GM19025 (cell line): ENCODE data around the gene GADD45B.
"Not testable (repeated sequence)": the region's sequence is repeated elsewhere in the genome, so short reads cannot be mapped to it uniquely, and the experiment has no call there.

ENCODE experiments used
- ATAC-seq: cut with Tn5 transposase; IDR thresholded peaks from one replicate; pipeline ENCODE4 v1.9.1; 2021; ENCODE audit warnings: mild to moderate bottlenecking, low read depth, moderate library complexity; ENCODE audit not compliant: unreplicated experiment

GADD45B gene

DNA sequence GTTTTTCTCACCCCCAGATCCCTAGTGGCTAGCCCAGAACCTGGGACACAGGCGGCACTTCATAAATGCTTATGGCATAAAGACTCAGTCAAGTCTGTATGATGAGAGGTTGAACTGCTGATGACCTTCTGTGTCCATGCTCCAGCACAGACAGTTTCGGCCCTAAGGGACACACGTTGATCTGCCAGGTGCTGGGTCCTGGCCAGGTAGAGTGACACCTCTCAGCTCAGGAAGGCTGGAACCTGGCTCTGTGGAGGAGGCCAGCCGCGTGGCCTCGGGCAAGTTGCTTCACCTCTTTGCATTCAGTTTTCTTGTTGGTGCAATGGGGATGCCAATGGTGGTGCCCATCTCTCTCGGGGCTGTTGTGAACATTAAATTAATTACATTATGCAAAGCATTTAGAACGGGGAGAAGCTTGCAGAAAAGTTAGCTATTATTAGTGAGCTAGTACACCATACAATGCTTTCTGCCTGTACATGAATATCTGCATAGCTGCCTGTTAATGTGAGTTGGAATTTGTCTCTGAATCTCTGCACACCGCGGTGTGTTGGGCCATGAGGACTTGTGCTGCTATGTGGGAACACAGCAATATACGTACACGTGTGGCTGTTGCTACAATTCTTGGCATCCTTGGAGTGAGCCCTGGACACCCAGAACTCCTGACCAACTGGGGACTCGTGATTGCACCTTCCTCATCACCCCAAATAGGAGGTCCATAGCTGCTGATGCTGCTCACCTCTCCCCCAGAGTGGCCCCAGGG, 8.4 kb downstream of the GADD45B start:
- ATAC-seq = no peak

DNA sequence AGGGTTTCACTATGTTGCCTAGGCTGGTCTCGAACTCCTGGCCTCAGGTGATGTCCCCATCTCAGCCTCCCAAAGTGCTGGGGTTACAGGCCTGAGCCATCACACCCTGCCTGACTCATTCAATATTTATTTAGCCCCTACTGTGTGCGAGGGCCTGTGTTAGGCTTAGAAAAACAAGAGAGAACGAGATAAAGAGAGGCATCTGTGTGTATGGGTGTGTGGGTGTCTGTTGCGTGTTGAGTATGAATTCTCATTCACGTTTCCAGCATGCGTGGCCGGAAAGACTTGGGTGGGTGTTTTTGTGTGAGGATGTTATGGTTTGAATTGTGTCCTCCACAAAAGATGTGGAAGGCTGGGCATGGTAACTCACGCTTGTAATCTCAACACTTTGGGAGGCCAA, 9.5 kb downstream of the GADD45B start:
- ATAC-seq = no peak

DNA sequence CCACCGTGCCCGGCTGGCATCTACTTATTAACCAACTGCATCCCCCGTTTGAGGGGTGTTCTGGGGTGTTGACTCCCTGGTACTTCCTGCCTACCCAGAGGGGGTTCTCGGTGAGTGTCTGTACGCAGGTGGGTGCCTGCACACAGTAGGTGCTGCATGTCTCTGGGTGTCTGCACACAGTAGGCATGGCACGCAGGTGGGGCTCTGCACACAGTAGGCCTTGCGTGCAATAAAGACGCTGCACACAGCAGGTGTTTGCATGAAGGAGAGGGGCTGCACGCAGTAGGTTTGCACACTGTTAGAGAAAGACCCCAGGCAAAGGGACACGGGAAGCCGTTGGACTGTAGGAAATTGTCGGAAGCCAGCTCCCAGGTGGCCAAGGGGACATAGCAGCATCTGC, 11.2 kb downstream of the GADD45B start:
- ATAC-seq = no peak

DNA sequence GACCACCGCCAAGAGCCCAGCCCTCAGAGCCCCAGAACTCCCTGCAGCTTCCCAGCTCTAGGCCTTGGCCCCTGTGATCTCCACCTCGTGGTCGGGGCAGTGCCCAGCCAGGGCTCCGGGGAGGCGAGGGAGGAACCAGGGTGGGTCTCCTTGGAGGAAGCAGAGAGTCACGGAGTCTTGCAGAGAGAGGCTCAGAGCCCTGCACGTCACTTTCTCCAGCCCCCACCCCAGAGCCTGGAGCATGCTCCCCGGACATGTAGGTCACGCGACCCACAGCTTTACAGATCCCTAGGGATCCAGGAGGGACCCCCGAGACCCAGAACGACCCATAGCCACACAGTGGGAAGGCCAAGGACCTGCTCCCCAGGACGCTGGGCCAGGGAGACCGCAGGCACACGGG, 11.9 kb downstream of the GADD45B start:
- no peak for ATAC-seq

DNA sequence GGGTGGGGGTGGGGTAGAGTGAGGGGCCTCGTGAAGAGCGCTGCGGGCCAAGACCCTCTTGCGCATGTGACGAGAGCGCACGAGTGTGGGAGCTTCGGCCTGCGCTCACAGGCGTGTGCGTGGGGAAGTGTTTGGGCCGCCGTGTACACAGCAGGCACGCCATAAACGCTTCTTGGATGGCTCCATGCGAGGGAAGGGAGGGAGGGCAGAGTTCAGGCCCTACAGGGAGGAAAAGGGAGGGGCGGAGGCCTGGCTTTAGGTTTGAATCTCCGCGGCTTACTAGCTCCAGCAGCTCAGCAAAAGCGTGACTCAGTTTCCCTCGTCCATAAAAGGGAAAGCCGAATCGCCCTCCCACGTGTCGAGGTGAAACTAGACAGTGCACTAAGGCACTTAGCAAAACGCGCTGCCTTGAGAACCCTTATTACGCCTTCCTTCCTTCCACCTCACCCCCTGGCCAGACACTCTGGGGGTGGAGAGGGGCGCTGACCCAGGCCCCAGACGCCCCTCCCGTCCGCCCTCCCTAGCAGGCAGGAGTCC, 12.5 kb downstream of the GADD45B start:
- ATAC-seq = no peak

DNA sequence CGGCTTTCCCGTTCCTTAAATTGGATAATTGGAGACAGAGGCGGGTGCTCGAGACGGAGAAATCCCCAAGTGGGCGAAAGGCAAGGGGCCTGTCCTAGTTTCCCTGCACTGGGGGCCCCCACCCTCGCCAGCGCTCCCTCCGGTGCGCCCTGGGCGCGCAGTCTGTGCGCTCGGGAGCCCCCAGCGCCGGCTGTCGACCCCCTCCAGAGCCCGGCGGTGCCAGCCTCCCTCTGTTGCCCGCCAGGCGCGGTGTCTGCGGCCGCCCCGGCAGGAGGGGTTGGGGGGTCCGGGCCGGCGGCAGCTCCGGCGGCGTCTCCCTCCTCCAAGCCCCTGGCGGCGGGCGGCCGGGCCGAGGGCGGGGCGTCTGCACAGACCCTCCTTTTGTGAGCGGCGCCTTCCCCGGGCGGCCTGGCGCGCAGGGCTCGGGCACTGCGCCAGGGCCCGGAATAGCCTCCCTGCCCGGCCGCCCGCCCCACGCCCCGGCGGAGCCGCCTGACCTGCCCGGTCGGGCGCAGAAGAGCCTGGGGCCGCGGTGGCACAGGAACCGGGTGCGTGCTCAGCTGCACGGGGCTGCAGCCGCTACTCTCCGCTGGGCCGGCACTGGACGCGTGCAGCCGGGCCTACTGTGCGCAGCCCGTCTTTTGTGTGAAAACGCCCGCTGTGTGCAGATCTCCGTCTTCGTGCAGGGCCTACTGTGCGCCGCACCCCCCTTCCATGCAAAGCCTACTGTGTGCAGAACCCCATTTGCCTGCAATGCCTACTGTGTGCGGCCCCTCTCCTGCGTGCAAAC, 13.2 kb downstream of the GADD45B start:
- ATAC-seq = no peak

DNA sequence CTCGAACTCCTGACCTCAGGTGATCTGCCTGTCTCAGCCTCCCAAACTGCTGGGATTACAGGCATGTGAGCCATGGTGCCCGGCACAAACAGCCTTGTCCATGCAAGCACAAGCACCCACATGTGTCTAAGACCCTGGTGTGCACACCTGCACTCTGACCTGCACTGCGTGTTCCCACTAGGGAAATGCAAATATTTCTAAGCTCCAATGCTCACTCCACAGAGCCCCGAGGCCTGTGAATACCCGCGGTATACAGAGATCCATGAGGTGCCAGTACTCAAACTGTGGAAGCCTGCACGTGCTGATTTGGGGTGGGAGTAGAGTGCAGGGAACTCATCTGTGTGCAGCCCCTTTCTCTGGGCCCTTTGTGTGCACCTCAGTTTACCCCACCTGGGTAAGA, 14.7 kb downstream of the GADD45B start:
- no peak for ATAC-seq

DNA sequence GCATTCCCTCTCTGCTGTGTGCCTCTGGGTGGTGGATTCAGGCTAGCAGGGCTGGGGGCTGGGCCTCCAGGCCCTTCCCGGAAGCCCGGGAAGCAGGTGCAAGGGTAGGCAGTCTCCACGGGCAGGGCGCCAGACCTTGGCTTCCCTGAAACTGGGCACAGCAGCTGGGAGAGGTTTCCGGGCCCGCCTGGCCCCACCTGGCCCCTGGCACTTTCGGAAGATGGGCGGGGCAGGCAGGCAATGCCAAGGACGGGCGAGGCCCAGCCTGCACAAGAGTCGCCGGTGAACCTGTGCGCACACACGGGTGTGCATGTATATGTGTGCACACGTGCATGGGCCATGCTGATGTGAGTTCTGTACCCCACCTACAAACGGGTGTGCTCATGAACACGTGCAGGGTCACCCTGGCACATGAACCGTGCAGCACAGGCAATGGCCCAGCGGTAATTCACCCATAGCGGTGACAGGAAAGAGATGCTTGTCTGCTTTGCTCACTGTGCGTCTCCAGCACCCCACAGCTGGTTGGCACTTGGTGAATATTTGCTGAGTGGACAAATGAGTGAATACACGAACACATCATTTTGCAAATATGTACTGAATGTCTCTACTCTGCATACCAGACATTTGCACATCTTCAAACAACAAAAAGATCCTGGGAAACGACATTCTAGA, 15.3 kb downstream of the GADD45B start:
- no peak for ATAC-seq

DNA sequence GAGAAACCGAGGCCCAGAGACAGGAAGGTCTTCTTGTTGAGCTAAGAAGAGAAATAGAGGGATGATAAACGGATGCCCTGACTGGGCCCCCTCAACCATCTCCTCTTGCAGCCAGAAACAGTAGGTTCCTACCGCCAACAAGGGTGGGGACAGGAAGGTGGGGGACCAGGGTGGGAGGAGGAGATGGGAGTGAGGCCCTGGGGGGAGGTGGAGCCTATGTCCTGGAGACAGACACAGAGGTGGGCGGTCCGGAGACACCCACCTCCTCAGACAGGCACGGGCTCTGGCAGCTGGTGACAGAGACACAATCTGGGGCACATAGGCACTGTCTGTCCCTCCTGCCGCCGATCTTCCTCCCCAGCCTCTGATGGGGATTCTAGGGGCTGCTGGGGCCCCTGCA, 16.9 kb downstream of the GADD45B start:
- ATAC-seq = no peak

DNA sequence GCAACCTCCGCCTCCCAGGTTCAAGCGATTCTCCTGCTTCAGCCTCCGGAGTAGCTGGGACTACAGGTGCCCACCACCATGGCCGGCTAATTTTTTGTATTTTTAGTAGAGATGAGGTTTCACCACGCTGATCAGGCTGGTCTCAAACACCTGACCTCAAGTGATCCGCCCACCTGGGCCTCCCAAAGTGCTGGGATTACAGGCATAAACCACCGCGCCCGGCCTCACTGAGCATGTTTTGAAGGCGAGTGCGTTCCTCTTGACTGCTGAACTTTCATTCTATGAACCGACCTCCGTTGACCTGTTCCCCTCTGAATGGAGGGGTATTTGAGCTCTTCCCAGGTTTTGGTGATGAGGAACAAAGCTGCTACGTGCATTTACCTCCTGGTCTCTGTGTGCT, 17.5 kb downstream of the GADD45B start:
- not testable (repeated sequence) for ATAC-seq

DNA sequence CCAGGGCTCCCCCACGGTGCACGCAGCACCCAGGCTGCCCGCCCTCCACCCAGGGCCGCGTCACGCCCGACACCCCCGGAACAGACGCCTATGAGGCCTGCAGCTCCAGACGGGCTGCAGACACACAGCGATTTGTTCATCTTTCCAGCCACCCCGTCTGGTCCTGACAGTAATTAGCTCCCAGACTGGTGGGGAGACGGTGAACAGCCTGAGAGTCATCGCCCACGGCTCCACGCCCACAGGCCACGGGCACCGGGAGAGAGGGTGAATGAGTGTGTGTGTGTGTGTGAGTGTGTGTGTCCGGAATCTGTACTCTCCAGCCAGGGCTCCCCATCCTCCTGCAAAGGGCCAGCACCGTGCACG, 18.1 kb downstream of the GADD45B start:
- ATAC-seq = no peak

DNA sequence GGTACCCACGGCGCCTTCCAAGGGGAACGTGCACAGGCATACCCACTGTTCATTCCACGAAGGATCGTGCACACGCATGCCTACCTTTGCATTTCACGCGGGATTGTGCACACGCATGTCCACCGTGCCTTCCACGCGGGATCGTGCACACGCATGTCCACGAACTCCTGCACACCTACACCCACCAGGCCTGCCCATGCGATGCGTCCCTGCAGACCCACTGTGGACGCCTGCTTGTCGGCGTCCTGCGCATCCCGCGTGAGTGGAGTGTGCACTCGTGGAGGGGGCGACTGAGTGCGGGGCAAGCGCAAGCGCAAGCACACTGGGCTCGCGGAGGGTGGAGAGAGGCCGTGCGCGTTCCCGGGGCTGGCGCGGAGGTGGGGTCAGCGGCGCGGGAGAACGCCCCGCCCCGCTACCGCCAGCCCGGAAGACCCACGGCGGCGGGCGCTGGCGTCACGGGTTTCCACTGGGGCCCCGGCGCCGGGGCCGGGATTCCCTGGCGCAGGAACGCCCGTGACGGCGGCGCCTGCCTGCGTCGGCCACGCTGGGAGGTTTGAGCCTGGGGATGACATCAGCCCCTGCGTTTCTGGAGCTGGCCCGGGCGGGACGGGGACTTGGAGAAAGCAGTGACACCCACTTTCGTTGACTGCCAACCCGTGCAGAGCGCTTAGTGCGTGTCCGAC, 18.7 kb downstream of the GADD45B start:
- ATAC-seq = no peak

DNA sequence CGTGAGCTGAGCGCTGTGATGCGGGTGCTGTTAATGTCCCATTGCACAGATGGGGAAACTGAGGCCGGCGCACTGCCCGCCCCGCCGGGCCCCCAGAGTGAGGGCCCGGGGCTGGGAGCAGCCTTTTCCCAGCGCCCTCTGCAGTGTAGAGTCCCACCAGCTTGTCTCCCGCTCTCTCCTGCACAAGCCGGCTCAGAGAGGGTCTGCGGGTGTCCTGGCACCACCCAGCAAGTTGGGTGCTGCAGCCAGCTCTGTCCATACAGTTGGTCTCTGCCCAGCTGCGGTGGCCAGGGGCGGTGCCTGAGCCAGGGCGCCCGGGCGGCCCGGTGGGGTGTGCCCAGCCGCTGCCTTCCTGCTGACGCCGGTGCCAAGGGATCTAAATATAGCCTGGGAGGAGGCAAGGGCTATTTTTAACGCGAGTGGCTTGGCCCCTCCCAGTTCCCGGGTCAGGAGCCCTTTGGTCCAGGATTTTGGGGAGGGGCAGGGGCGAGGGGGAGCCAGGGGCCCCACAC, 19.3 kb downstream of the GADD45B start:
- no peak for ATAC-seq

DNA sequence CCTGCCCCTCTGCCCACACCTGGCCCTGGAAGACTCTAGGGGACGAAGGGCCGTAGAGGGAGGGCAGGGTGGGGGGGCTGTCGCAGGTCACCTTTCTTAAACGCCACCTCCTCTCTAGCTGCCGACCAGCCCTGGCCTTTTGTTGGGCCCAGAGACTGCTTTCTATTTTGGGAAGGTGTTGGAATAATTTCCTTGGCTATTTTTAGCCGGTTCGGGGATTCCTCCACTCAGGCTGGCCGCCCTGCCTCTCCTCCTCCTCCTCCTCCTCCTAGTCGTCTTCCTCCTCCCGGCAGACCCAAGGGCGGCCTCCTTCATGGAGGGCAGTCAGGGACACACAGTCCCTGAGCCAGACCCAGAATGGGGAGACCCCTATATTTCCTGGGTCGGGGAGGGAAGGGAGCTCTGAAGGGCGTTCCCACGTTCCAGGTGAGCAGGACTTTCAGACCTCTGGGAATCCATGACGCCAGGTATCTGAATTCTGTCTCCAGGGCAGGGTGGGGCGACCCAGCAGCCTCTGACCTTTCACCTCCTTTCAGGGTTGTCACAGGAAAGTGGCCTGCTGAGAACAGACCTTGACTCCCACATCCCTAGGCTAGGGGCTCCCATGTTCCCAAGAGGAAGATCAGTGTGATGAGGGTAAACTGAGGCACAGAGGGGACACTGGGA, 19.9 kb downstream of the GADD45B start:
- ATAC-seq = no peak

DNA sequence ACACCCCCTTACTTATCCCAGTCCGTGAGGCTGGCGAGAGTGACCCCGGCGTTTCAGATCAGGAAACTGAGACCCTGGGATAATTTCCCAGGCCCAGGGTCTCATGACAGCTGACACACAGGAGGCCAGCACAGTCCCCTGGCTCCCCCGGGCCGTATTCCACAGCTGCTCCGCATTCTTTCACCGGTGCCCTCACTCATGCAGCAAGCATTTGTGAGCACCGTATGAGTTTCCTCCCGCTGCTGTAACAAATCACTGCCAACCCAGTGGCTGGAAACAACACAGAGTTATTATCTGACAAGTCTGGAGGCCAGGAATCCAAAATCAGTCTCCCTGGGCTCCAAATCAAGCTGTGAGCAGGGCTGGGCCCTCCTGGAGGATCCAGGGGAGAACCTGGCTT, 21.3 kb downstream of the GADD45B start:
- no peak for ATAC-seq

DNA sequence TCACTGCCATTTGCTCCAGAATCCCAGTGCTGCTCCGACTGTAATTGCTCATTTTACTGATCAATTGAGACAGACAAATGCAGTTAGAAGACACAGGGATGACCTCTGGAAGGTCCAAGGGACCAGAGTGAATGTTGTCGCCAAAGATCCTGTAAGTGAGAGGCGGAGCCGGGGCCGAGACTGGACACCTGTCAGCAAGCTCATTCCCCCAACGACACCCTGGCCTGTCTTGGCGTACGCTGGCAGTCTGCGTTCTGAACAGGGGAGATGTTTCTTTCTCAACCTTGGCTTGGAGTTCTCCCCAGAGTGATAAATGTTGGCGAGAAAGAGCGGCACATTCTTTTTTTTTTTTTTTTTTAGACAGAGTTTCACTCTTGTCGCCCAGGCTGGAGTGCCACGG, 24.2 kb downstream of the GADD45B start:
- no peak for ATAC-seq

DNA sequence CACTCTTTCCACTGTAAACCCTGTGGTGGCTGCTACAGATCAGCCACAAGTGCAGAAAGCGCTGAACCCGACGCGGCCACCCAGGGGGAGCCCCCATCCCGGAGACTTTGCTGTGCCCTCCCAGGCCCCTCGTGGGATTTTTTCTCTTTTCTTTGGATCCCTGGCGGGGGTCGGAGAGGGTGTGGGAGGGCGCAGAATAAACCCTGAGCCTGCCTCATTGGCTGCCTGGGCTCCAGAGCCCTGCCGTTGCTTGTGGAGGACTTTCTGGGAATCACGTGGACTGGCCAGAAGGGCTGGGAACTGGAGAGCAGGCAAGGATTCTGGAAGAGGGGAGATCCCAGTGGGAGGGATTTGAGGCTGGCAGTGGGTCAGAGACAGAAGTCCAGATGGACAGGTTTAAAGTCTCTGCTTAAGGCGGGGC, 24.9 kb downstream of the GADD45B start:
- no peak for ATAC-seq

DNA sequence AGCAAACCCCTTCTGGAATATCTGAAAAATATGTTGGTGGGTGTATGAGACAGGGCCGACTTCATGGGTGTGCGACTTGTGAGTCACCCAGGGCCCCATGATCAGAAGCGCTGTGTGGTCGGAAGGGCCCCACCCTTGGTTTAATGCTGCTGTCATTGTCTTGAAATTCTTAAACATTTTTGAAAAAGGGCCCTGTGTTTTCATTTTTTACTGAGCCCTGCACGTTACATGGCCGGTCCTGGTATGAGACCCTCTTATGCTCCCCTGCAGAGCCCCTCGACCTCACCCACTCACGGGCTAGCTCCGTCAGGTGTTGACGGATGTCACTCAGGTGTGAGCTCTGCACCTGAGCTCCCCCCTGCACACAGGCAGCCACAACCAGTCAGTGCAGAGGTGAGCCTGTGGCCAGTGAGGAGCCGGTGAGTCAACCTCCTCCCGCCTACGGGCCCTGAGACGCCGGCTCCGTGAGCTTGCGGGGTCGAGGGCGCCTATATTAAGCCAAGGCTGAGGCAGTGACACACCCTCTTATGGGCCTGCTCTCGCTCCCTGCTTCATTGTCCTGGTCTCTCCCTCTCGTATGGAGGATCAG, 27.7 kb downstream of the GADD45B start:
- no peak for ATAC-seq

DNA sequence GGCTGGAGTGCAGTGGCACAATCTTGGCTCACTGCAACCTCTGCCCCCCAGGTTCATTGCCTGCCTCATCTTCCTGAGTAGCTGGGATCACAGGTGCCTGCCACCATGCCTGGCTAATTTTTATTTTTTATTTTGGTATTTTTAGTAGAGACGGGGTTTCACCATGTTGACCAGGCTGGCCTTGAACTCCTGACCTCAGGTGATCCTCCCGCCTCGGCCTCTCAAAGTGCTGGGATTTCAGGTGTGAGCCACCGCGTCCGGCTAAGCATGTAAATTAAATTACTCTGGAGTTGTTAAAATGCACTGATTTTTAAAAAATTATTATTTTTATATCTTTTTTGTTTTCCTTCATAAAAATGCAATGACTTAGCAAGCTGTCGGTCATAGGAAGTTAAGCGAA, 30.7 kb downstream of the GADD45B start:
- ATAC-seq = not testable (repeated sequence)

DNA sequence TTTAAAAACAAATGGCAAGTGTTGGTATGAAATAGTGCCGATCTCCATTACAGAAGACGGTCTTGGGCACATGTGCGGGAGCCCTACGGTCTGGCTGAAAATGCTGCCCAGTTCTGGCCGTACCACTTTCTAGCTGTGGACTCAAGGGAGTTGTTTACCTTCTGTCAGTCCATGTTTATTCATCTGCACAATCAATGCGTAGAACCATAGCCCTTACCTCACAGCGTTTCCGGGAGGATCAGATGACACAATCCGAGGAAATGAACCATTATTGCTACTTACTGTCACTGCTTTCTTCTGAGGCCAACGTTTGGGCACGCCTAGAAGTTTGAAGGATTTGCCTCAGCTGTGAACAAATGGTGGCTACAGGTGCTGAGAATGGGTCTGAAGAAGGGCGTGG, 31.2 kb downstream of the GADD45B start:
- no peak for ATAC-seq
